Stimulated activated CD8-positive, alpha-beta memory T cell treated with anti-CD3 and anti-CD28 coated beads, Interleukin-7, amount 100 ng/mL, for 48 hours (primary cell): ENCODE results near the gene BTBD9.

ENCODE experiments used
- DNase-seq, 2 donors: peaks; one replicate each; pipeline ENCODE4 v3.0.0-alpha.2; 2020; ENCODE audit warnings: low read depth in 1 of 2; ENCODE audit errors: extremely low read depth in 1 of 2

The BTBD9 gene

DNA sequence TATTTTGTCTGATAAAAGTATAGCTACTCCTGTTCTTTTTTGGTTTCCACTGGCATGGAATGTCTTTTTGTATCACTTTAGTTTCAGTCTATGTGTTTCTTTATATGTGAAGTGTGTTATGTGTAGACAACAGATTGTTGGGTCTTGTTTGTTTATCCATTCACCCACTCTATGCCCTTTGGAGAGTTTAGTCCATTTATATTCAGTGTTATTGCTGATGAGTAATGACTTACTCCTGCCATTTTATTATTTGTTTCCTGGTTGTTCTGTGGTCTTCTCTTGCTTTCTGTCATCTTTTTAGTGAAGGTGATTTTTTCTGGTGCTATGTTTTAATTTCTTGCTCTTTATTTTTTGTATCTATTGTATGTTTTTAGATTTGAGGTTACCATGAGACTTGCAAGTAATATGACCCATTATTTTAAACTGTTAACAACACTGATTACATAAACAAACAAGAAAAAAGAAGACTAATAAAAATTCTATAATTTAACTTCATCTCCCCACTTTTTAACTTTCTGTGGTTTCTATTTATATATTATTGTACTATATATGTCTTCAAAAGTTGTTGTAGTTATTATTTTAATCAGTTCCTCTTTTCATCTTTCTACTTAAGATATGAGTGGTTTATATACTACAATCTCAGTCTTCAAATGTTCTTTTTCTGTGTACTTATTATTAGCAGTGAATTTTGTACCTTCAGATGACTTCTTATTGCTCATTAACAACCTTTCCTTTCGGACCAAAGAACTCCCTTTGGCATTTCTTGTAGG lies 323.4 kb downstream of the BTBD9 start:
- DNase-seq, result no peak

DNA sequence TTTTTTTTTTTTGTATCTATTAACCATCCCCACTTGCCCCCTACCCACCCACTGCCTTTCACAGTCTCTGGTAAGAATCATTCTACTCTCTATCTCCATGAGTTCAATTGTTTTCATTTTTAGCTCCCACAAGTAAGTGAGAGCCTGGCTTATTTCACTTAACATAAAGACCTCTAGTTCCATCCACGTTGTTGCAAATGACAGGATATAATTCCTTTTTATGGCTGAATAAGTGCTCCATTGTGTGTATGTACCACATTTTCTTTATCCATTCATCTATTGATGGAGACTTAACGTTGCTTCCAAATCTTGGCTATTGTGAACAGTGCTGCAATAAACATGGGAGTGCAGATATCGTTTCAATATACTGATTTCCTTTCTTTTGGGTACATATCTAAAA lies 328.5 kb downstream of the BTBD9 start:
- no peak for DNase-seq

DNA sequence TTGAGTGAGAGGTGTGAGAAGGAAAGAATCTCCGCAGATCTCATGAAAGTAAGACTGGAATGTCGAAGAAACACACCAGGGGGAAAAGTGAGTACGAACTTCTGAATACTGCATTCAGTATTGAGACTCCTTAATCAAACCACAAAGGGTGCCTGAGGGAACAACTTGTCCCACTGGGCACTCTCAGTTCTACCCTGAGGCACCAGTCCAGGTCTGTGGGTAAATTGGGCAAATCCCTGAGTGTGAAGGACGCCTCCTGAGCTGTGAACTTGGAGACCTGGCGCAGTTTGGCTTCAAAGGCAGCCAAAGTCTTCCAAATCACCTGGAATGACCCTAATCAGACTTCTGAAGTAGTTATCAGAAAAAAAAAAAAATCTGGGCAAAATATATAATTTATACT lies 329.7 kb downstream of the BTBD9 start:
- DNase-seq, result no peak

DNA sequence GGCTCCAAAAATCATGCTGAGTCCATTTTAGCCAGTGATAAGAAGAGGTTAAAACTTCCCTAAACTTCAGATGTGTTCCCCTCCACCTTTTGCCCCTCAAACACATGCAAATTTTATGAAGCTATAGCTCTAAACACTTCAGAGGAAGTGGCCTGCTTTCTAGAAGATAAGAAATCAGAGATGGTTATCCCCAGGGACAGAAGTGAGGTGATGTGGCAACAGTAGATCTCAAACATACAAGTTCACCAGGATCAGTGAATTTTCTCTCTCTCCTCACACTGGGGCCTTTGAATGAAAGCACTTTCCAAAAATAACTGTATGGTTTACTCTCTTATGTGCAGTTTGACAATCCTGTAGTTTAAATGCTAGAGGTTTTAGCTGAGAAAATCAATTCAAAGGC lies 332.0 kb downstream of the BTBD9 start:
- DNase-seq, result no peak

DNA sequence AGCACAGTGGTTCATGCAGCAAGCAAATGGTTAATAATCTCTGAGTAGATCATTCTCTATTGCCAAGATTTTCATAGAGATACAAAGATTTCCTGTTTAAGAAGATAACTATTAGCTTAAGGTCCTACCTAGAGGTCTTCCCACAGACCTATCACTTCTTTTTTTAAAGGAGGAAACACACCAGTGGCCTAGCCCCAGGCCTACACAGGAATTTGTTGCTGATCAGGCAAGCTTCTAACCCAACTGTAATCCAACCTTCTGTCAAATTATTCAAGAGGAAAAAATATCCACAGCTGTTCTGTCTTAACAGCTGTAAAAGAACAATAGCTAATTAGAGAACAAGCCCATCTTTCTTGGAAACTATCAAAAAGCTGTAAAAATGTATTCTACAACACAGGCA lies 332.8 kb downstream of the BTBD9 start:
- no peak for DNase-seq

DNA sequence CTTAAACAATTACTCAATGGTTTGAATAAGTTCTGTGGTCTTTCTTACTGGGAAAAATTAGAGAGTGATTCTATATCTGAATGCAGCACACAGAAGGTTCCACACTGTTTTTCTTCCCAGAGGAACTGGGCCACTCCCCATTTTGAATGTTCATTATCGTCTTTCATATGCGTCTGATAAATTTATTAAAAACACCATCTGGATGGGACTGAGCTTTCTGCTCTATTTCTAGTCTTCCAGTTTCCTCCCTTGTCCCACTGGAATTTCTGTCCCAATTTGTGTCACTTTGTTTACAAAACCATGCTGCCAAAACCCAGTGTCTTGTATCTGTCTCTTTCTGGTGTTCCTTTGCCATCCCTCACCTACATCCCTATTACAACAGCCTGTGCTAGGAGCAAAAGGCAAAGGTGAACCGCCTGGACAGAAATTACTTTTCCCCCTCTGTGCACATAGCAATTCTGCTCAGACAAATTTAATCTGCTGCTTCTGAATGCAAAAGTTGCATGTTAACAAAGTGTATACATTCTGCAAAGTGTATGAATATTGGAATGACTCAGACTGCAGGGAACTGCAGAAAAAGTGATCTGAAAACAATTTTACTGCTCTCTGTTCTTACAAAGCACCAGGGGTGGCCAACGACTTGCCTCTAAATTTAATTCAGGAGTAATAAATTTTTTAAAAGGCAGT lies 333.6 kb downstream of the BTBD9 start:
- DNase-seq, result no peak

DNA sequence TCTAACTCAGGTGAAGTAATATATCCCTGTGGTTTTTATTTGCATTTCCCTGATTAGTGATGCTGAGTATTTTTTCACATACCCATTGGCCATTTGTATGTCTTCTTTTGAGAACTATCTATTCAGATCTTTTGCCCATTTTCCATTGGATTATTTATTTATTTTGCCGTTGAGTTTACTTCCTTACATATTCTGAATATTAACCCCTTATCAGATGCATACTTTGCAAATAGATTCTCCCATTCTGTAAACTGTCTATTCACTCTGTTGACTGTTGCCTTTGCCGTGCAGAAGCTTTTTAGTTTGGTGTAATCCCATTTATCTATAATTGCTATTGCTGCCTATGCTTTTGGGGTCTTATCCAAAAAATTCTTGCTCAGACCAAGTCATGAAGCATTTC lies 336.9 kb downstream of the BTBD9 start:
- no peak for DNase-seq

DNA sequence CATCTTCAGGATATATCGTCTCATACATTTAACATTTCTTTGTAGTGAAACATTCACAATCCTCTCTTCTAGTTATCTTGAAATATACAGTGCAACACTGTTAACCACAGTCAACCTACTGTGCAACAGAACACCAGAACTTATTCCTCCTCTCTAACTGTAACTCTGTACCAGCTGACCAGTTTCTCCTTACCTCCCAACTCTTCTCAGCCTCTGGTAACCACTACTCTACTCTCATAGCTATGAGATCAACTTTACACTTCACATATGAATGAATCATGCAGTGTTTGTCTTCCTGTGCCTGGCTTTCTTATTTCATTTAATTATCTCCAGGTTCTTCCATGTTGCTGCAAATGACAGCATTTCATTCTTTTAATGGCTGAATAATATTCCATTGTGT lies 337.6 kb downstream of the BTBD9 start:
- no peak for DNase-seq

DNA sequence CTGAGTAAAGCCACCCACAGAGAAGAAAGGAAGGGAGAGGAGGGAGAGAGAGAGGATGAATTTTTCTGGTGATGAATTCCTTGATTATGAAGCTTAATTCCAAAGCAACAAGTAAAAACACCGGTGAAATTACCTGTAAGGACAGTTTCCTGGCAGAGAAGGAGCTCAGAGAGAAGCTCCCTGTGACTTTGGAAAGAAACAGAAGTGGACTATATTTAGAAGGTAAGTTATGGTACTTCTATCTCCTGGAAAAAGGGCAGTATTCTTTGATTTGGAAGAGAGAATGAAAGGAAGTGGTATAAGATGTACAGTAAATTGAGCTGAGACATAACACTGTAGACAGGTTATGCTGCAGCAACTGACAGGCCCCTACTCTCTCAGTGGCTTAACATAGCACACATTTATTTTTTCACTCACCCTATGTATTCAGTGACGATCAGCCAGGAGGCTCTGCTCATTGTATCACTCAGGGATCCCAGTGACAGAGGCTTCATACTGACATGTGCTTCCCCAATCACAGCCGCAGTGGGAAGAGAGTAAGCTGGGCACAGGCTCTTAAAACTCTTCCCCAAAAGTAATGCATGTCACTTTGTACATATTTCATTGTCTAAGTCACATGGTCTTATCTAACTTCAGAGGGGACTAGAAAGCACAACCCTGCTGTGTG lies 349.5 kb downstream of the BTBD9 start:
- DNase-seq, result no peak

DNA sequence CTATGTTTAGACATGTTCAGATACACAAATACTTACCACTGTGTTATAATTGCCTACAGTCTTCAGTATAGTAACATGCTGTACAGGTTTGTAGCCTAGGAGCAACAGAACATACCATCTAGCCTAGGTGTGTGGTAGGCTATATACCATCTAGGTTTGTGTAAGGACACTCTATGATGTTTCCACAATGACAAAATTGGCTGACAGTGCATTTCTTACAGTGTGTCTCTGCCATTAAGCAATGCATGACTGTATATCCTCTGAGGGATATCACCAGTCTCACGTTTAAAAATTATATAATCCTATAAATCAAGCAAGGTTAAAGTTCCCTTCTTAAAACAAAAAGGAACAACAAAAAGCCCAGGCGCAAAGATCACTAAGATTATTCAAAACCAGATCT lies 352.2 kb downstream of the BTBD9 start:
- DNase-seq, result no peak

DNA sequence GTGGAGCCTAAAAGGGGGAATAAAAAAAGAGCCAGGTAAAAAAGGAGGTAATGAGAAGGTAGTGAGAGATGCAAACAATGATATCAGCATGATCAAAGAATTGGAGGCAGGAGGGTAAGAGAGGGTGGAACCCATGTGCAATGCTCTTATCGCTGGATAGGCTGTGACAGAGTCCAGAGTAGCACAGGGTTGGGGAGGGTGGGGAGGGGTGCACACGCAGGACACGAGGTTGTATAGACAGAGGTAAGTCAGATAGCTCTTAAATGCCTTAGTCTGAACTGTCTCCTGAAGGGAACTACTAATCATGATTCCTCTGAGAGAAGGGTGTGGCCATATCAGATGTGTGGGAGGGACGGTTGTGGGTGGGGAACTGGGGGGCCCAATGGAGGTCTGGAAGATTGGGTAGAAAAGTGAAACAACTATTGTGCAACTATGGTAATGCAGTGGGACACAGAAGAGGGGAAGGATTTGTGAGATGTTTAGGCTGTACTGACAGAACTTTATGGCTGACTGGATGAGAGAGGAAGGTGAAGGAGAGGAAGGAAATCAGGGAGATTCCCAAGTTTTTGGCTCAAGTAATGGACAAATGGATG lies 354.8 kb downstream of the BTBD9 start:
- no peak for DNase-seq

DNA sequence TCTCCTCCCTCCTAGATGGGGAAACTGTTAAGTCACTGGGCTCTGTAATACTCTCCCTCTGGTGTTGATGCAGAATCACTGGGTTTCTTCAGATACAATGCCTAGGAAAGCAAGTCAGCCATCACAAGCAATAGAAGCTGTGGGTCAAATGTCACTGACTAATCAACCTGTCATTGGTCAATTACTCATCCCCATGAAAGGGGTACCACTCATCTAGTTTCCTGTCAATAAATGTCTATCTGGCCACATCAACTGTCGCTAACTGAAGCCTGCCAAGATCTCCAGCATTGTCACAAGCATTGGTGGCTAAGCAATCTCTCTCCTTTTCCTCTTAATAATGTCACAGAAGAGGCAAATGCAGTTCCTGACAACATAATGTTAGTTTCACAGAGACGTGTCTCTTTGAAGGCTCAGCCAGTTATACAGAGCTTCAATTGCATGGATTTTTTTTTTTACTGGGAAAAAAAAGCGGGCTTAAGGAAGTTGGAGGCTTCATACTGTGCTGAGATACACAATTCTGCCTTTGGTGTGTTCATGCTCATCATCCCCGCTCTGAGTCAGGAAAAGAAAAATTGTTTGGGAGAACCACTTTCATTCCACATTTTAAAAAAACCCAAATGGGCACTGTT lies 355.9 kb downstream of the BTBD9 start:
- peak in 1 of 2 donors; percentile 11 for DNase-seq

DNA sequence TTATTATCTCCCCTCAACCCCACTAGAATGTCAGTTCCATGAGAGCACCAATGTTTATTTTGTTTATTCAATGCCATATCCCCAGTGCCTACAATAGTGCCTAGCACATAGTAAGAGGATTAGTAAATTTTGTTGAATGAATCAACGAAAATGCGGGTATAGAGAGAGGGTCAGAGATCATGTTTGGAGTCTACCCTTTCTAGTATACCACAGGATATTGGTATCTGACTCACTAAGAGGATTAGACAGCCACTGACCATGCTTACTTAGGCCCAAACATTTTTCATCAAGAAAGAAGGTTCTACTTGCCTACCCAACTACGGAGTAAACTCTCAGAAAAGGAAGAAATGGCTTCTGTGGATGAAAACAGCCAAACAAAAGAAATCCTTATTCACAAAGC lies 356.8 kb downstream of the BTBD9 start:
- DNase-seq, result no peak

DNA sequence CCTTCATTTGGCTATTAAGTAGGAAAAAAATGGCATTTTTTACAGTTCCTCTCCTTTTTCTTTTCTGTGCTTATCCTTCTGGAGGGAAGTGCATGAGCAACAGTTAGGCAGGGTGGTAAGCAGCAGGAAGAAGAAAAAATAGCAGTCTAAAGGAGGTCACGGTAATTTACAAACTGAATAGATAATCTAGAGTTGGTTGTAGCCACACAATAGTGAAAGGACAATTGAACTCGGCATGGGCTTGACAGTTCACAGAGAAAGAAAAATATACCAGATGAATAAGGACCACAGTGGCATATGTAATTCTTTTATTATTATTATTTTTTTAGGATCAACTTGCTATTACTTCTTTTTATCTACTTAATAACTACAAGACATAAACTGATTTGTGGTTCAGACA lies 358.6 kb downstream of the BTBD9 start:
- DNase-seq, result no peak

DNA sequence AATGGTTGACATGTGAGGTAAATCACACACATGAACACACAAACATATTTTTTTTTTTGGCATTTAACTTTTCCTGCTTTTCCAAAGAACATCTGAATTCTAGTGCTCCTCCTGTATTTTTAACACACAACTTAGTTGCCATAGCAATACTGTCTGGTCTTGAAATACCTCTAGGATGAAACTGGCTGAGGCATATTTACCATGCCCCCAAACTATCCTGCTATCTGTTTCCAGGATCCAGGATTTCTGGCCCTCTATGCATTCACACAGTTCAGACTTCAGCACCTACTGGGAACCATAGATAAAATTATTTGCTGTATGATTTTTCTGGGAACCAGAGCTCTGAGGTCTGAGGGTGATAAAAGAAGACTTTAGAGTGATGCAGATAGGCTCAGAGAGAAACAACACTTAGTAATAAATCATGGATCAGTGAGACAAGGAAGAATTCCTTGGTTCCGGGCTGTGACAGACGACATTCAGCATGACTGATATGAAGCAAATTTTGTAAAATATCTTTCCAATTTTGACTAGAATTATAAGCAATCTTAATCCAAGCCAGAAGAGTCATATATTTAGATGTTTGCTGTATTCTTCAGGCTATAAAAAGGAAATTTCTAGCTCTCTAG lies 359.7 kb downstream of the BTBD9 start:
- DNase-seq, result no peak

DNA sequence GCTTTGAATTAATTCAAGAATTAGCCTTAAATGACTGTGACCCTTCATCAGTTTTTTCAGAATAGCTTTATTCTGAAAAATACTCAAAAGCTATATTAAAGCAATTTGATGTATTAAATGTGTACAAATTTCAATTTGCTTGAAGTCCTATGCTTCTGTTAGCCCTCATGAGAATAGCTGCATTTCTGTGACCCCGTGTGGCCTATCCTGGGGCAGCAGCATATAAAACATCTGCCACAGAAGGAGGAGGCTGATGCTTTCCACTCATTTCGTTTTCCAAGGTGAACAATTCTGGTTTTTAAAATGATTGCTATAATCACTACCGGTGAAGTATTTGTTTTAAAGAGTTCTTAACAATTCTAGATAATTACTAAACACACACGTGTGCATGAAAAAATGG lies 360.3 kb downstream of the BTBD9 start:
- DNase-seq, result no peak

DNA sequence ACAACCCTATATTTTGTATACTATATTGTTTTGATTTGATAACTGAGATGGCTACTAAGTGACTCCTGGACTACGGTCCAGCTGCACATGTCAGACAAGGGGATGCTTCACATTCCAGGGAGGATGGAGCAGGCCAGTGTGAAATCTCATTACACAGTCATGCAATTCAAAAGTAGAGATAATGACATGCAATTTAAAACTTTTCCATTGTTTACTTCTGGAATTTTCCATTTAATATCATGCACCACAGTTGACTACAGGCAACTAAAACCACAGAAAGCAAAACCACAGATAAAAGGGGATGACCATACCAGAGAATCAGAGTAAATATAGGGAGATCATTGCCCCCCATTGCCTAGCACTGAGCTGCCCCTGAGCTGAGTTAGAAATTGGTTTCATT lies 366.4 kb downstream of the BTBD9 start:
- no peak for DNase-seq

DNA sequence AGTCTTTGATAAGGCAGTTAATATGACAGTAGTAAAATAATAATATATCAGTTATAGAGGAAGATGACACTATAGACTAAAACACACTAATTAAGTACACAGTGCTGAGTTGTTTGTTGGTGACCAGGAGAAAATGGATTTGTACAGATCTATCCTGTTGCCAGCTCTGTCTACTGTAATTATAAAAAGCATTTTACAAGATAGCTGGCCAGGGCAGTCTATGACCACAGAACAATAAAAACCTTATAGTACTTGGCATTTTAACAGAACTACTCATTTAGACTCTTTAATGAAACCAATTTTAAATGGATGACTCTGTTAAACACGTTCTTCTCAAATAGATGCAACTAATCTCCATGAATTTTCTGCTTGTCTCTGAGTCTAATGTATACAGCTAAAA lies 367.5 kb downstream of the BTBD9 start:
- no peak for DNase-seq

DNA sequence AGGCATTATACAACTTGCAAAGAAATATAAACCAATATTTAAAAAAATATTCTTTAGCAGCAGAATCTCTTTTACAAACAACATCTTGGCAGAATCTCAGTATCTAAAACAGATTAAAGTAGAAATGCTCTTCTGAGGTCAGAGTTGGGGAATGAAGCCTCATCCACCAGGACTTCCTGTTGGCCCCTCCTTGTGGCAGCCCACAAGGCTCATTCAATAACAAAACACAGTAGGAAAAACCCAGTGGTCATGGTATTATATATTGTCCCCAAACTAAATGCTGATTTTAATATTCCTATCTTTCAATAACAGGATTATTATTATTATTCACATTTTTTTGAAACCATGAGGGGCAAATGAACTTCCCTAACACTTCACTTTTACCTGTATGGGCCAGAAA lies 368.6 kb downstream of the BTBD9 start:
- DNase-seq, result no peak

DNA sequence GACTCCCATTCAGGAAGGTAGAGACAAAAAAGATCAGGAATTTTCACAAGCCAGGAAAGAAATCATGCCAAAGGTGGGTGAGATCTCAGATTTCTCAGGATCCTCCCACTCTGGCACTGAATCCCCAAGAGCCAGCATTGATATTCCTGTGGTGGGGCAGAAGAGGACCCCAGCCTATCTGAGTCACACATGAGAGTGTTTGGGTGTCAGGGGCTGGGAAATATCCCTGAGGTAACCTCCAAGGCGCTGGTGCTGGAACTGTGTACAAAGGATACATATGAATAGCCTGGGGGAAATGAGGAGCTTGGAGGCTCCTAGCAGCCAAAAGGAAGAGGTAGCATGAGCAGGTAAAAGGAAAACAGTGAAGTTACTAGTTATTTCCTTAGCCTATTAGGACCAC lies 369.4 kb downstream of the BTBD9 start:
- no peak for DNase-seq
